H9 (cell line): ENCODE measurements around the gene TMEM119. TPM values are rescaled to one million over a fixed set of nuclear protein-coding genes. Genes with fewer than 3 reads are reported as not detected.

Source experiments
- DNase-seq: peaks from one replicate; pipeline ENCODE4 v3.0.0-alpha.2; 2017
- H2AFZ ChIP-seq: one replicate; pipeline ENCODE4 v1.6.1; 2013; ENCODE audit warnings: mild to moderate bottlenecking, low read length, control low read depth, moderate library complexity
- H2AK5ac ChIP-seq: 2 replicates; pipeline ENCODE4 v1.6.1; 2013; ENCODE audit warnings: low read length, control low read depth, mixed read lengths; ENCODE audit not compliant: insufficient read length
- H2BK120ac ChIP-seq: one replicate; pipeline ENCODE4 v1.6.1; 2013; ENCODE audit warnings: low read depth, mild to moderate bottlenecking, low read length, control low read depth, inconsistent platforms; ENCODE audit not compliant: poor library complexity, severe bottlenecking
- H2BK12ac ChIP-seq: 2 replicates; pipeline ENCODE4 v1.6.1; 2013; ENCODE audit warnings: low read length, control low read depth, mixed read lengths, low read depth; ENCODE audit not compliant: insufficient read length
- H2BK15ac ChIP-seq: 2 replicates; pipeline ENCODE4 v1.6.1; 2013; ENCODE audit warnings: low read depth, low read length, control low read depth
- H2BK20ac ChIP-seq: one replicate; pipeline ENCODE4 v1.6.1; 2013; ENCODE audit warnings: low read depth, mild to moderate bottlenecking, low read length, control low read depth, inconsistent platforms; ENCODE audit not compliant: poor library complexity, severe bottlenecking
- H2BK5ac ChIP-seq: 2 replicates; pipeline ENCODE4 v1.6.1; 2013; ENCODE audit warnings: low read length, control low read depth, mixed read lengths; ENCODE audit not compliant: insufficient read length
- H3K14ac ChIP-seq: 2 replicates; pipeline ENCODE4 v1.6.1; 2013; ENCODE audit warnings: low read length, control low read depth; ENCODE audit not compliant: insufficient read depth
- H3K18ac ChIP-seq: 2 replicates; pipeline ENCODE4 v1.6.1; 2013; ENCODE audit warnings: low read depth, mild to moderate bottlenecking, mixed read lengths, low read length, control low read depth; ENCODE audit not compliant: insufficient read length
- H3K23ac ChIP-seq: 2 replicates; pipeline ENCODE4 v1.6.1; 2013; ENCODE audit warnings: low read length, control low read depth, mixed read lengths, low read depth; ENCODE audit not compliant: insufficient read length
- H3K23me2 ChIP-seq: 2 replicates; pipeline ENCODE4 v1.6.1; 2013; ENCODE audit warnings: low read depth, mild to moderate bottlenecking, mixed read lengths, low read length, control low read depth; ENCODE audit not compliant: insufficient read length, poor library complexity, severe bottlenecking
- H3K27ac ChIP-seq: 2 replicates; pipeline ENCODE4 v1.5.1; 2013; ENCODE audit warnings: low read length, control low read depth, mixed read lengths, low read depth; ENCODE audit not compliant: insufficient read length
- H3K27me3 ChIP-seq: 2 replicates; pipeline ENCODE4 v1.6.1; 2013; ENCODE audit warnings: low read length, control low read depth, inconsistent platforms; ENCODE audit not compliant: insufficient read depth
- H3K4ac ChIP-seq: 2 replicates; pipeline ENCODE4 v1.6.1; 2013; ENCODE audit warnings: low read depth, mild to moderate bottlenecking, control low read depth, inconsistent platforms, low read length, moderate library complexity
- H3K4me1 ChIP-seq: 2 replicates; pipeline ENCODE4 v1.6.1; 2013; ENCODE audit warnings: low read length, control low read depth, inconsistent platforms; ENCODE audit not compliant: insufficient read depth
- H3K4me2 ChIP-seq: 2 replicates; pipeline ENCODE4 v1.6.1; 2013; ENCODE audit warnings: low read length, control low read depth, mixed read lengths; ENCODE audit not compliant: insufficient read length, insufficient read depth
- H3K56ac ChIP-seq: 2 replicates; pipeline ENCODE4 v1.6.1; 2013; ENCODE audit warnings: low read depth, mild to moderate bottlenecking, mixed read lengths, low read length, control low read depth; ENCODE audit not compliant: insufficient read length
- H3K79me1 ChIP-seq: 2 replicates; pipeline ENCODE4 v1.6.1; 2013; ENCODE audit warnings: low read depth, mild to moderate bottlenecking, moderate library complexity, low read length, control low read depth, inconsistent platforms; ENCODE audit not compliant: insufficient read depth, poor library complexity, severe bottlenecking
- H3K79me2 ChIP-seq: 2 replicates; pipeline ENCODE4 v1.6.1; 2013; ENCODE audit warnings: low read length, control low read depth, inconsistent platforms; ENCODE audit not compliant: insufficient read depth
- H3K9ac ChIP-seq: 2 replicates; pipeline ENCODE4 v1.6.1; 2013; ENCODE audit warnings: low read length, control low read depth, mixed read lengths; ENCODE audit not compliant: insufficient read length; ENCODE audit errors: extremely low read depth
- H3K9me3 ChIP-seq: one replicate; pipeline ENCODE4 v1.6.1; 2013; ENCODE audit warnings: low read depth, low read length, inconsistent platforms; ENCODE audit not compliant: control insufficient read depth
- H3T11ph ChIP-seq: one replicate; pipeline ENCODE4 v1.6.1; 2013; ENCODE audit warnings: mild to moderate bottlenecking, low read length, control low read depth, inconsistent platforms
- H4K20me1 ChIP-seq: one replicate; pipeline ENCODE4 v1.6.1; 2013; ENCODE audit not compliant: control insufficient read depth, insufficient read length, insufficient read depth
- H4K5ac ChIP-seq: 2 replicates; pipeline ENCODE4 v1.6.1; 2013; ENCODE audit warnings: low read depth, mild to moderate bottlenecking, mixed read lengths, low read length, control low read depth; ENCODE audit not compliant: insufficient read length
- H4K8ac ChIP-seq: replicated peaks from 2 replicates; pipeline ENCODE4 v1.6.1; 2013; ENCODE audit warnings: low read length, control low read depth, mixed read lengths, low read depth; ENCODE audit not compliant: insufficient read length
- H4K91ac ChIP-seq: 2 replicates; pipeline ENCODE4 v1.6.1; 2013; ENCODE audit warnings: low read depth, mild to moderate bottlenecking, moderate library complexity, mixed read lengths, low read length, control low read depth; ENCODE audit not compliant: insufficient read length
- H3K27ac Mint-ChIP-seq, 3 experiments: 2 replicates in 2 of 3; 3 replicates in 1 of 3; pipeline ENCODE4 v1.8.0; 2020 to 2021; ENCODE audit warnings: mixed read lengths in 3 of 3, mild to moderate bottlenecking in 1 of 3, moderate library complexity in 1 of 3
- H3K27me3 Mint-ChIP-seq: 2 replicates; pipeline ENCODE4 v1.8.0; 2021; ENCODE audit warnings: low read depth, mild to moderate bottlenecking, moderate library complexity, mixed read lengths
- H3K36me3 Mint-ChIP-seq, 3 experiments: 2 replicates in 2 of 3; 3 replicates in 1 of 3; pipeline ENCODE4 v1.8.0; 2020 to 2021; ENCODE audit warnings: low read depth in 3 of 3, mixed read lengths in 3 of 3; ENCODE audit not compliant: insufficient read depth in 1 of 3
- H3K4me1 Mint-ChIP-seq, 2 experiments: 2 replicates each; pipeline ENCODE4 v1.8.0; 2020; ENCODE audit warnings: mixed read lengths in 2 of 2
- H3K4me3 Mint-ChIP-seq, 2 experiments: 2 replicates in 1 of 2; 3 replicates in 1 of 2; pipeline ENCODE4 v1.8.0; 2020 to 2021; ENCODE audit warnings: mild to moderate bottlenecking in 2 of 2, mixed read lengths in 2 of 2, moderate library complexity in 1 of 2
- H3K9me3 Mint-ChIP-seq, 2 experiments: 2 replicates in 1 of 2; 3 replicates in 1 of 2; pipeline ENCODE4 v1.8.0; 2020; ENCODE audit warnings: mild to moderate bottlenecking in 2 of 2, mixed read lengths in 2 of 2, moderate library complexity in 1 of 2
- WGBS: extraction: QIAGEN DNeasy Blood & Tissue Kit; methylation state at CpG from one replicate; pipeline ENCODE4 v1.1.7; 2013; ENCODE audit warnings: missing lambda C conversion rate, low lambda C conversion rate, mixed read lengths; ENCODE audit not compliant: insufficient read length; ENCODE audit errors: extremely low coverage; 5-methylcytosine and 5-hydroxymethylcytosine counted together
- total RNA-seq: library from RNA; stranded (reverse); gene quantifications from 2 replicates; pipeline ENCODE4 v1.2.1, GENCODE V29; 2021
- TF ChIP-seq, protein P1 (sequence below): fragments of 200-600 bp; sonication (generic); conservative IDR thresholded peaks from 3 replicates; pipeline ENCODE4 v1.8.0; 2021; ENCODE audit warnings: antibody characterized with exemption, mild to moderate bottlenecking

TMEM119 gene
- total RNA-seq, 1 experiment from 2014 or later, result not detected

DNA sequence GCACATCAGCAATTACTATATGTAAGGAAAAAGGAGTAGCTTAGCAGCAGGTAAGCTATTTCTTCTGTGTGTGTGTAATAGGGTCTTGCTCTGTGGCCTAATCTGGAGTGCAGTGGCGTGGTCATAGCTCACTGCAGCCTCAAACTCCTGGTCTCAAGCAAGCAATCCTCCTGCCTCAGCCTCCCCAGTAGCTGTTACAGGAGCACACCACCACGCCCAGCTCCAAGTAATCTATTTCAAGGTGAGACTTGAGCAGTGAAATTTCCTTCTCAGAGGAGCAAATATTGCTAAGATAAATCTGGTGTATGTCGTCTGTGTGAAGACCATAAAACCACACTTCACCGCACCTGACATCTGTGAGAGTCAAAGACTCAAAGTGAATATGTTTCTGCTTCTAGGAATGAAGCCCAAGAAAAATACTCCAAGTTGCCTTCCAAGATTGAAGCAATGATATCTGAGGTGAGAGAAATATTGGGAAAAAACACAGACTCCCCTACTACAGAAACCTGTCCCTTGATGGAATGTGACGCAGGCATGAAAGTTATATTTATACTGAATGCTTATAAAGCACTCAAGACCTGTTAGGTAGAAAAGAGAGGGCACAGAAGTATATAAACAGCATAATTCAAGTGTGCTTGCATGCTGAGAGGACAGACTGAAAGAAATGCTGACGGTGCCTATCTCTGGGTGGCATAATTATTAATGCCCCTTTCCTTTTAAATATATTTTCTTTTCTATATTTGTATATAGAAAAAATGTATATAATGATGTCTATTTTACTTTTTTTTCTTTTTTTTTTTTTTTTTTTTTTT is 38.3 kb upstream of the TMEM119 start:
- H3K27me3 ChIP-seq, result no peaks in the 10 kb centered on the region
- peaks cover 0 to 4% (median 3%) of the 10 kb centered on the region in 3 experiments; a peak in 2 of 7 replicates for H3K36me3 Mint-ChIP-seq
- H3K79me2 ChIP-seq, result no peaks in the 10 kb centered on the region
- H3K4me1 ChIP-seq, result peaks cover 12% of the 10 kb centered on the region; the same call in 1 of the 2 replicates
- no peak overlapping the region for H3K14ac ChIP-seq
- no peak overlapping the region for H2AFZ ChIP-seq
- H3K27me3 Mint-ChIP-seq, result no peaks in the 10 kb centered on the region
- H3K56ac ChIP-seq, result no peak overlapping the region
- no peak overlapping the region for H2BK5ac ChIP-seq
- no peak overlapping the region for H2BK120ac ChIP-seq
- no peak overlapping the region for H3K23ac ChIP-seq
- H3K4me1 Mint-ChIP-seq, result peaks cover 67 to 68% of the 10 kb centered on the region in 2 experiments
- H4K20me1 ChIP-seq, result no peaks in the 10 kb centered on the region
- no peak overlapping the region for H4K91ac ChIP-seq
- H3K9me3 ChIP-seq, result no peaks in the 10 kb centered on the region
- H2BK12ac ChIP-seq, result no peak overlapping the region
- no peak overlapping the region for H3K4me3 Mint-ChIP-seq
- H3K79me1 ChIP-seq, result no peaks in the 10 kb centered on the region
- no peaks in the 10 kb centered on the region for H3K23me2 ChIP-seq
- no peak overlapping the region for H2BK15ac ChIP-seq
- no peak overlapping the region for H2AK5ac ChIP-seq
- no peak overlapping the region for H3K4ac ChIP-seq
- DNase-seq, result no peak
- H3T11ph ChIP-seq, result no peak overlapping the region
- no peak overlapping the region for H2BK20ac ChIP-seq
- H3K27ac ChIP-seq, result no peak overlapping the region
- WGBS, result no CpG with 5 or more reads among the region's 6 CpGs
- H4K8ac ChIP-seq, result no peak overlapping the region
- H3K9ac ChIP-seq, result no peak overlapping the region
- TF ChIP-seq, protein P1, sequence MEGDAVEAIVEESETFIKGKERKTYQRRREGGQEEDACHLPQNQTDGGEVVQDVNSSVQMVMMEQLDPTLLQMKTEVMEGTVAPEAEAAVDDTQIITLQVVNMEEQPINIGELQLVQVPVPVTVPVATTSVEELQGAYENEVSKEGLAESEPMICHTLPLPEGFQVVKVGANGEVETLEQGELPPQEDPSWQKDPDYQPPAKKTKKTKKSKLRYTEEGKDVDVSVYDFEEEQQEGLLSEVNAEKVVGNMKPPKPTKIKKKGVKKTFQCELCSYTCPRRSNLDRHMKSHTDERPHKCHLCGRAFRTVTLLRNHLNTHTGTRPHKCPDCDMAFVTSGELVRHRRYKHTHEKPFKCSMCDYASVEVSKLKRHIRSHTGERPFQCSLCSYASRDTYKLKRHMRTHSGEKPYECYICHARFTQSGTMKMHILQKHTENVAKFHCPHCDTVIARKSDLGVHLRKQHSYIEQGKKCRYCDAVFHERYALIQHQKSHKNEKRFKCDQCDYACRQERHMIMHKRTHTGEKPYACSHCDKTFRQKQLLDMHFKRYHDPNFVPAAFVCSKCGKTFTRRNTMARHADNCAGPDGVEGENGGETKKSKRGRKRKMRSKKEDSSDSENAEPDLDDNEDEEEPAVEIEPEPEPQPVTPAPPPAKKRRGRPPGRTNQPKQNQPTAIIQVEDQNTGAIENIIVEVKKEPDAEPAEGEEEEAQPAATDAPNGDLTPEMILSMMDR, result no peak
- no peak overlapping the region for H3K18ac ChIP-seq
- H3K9me3 Mint-ChIP-seq, result no peaks in the 10 kb centered on the region
- no peak overlapping the region for H3K4me2 ChIP-seq
- peak overlapping the region in 1 of 3 experiments; percentile 81; a peak in 2 of 7 replicates for H3K27ac Mint-ChIP-seq
- no peak overlapping the region for H4K5ac ChIP-seq
